ENCODE results near the gene PALLD. TPM values are rescaled to one million over a fixed set of nuclear protein-coding genes. Genes with fewer than 3 reads are reported as not detected.

The PALLD gene
- total RNA-seq, 1 experiment from 2014 or later = 18.3 TPM

GRCh38 chr4:168836490-168836889, 339.6 kb downstream of the PALLD start:
- no peaks in the 10 kb centered on the region for H3K79me1 ChIP-seq (ENCODE audit: insufficient read depth, low read depth, low read length, poor library complexity, severe bottlenecking)
- H3T11ph ChIP-seq (ENCODE audit: low read length) = no peak overlapping the region

More at GRCh38 chr4:168836490-168836889, 339.6 kb downstream of the PALLD start:
- Histone ChIP-seq H3K18ac (ENCODE audit: insufficient read length, low read depth, low read length) (no peak overlapping the region), H3K23ac (ENCODE audit: insufficient read length, low read depth, low read length) (no peak overlapping the region), H4K8ac (replicated peaks; ENCODE audit: insufficient read length, low read depth, low read length) (no peak overlapping the region), H2AK5ac (ENCODE audit: insufficient read length, low read length) (no peak overlapping the region), H2BK120ac (ENCODE audit: low read depth, low read length, poor library complexity, severe bottlenecking) (no peak overlapping the region), H2BK12ac (ENCODE audit: insufficient read length, low read depth, low read length) (no peak overlapping the region), H3K9me3 (ENCODE audit: control insufficient read depth, low read depth, low read length) (no peaks in the 10 kb centered on the region), H3K56ac (ENCODE audit: insufficient read length, low read depth, low read length) (no peak overlapping the region), H3K79me2 (ENCODE audit: insufficient read depth, low read length) (no peaks in the 10 kb centered on the region; the same call in 1 of the 2 replicates), H3K4me2 (ENCODE audit: insufficient read depth, insufficient read length, low read length) (no peak overlapping the region), H3K27me3 (ENCODE audit: insufficient read depth, low read length) (no peaks in the 10 kb centered on the region; the same call in 1 of the 2 replicates), H3K23me2 (ENCODE audit: insufficient read length, low read depth, low read length, poor library complexity, severe bottlenecking) (peaks cover 14% of the 10 kb centered on the region), H2BK15ac (ENCODE audit: low read depth, low read length) (no peak overlapping the region), H2BK20ac (ENCODE audit: low read depth, low read length, poor library complexity, severe bottlenecking) (no peak overlapping the region), H3K4ac (ENCODE audit: low read depth, low read length) (no peak overlapping the region), H4K20me1 (ENCODE audit: control insufficient read depth, insufficient read depth, insufficient read length) (no peaks in the 10 kb centered on the region), H3K27ac (ENCODE audit: insufficient read length, low read depth, low read length) (no peak overlapping the region), H2AFZ (ENCODE audit: low read length) (no peak overlapping the region), H2BK5ac (ENCODE audit: insufficient read length, low read length) (no peak overlapping the region), H3K14ac (ENCODE audit: insufficient read depth, low read length) (no peak overlapping the region), H4K5ac (ENCODE audit: insufficient read length, low read depth, low read length) (no peak overlapping the region), H4K91ac (ENCODE audit: insufficient read length, low read depth, low read length) (no peak overlapping the region), H3K4me1 (ENCODE audit: insufficient read depth, low read length) (peaks cover 4% of the 10 kb centered on the region; the same call in 1 of the 2 replicates), H3K9ac (ENCODE audit: extremely low read depth, insufficient read length, low read length) (no peak overlapping the region)
- no peak for DNase-seq
- Mint-ChIP-seq H3K27ac (no peak overlapping the region), H3K4me3 (no peak overlapping the region), H3K9me3 (no peaks in the 10 kb centered on the region; a peak in 1 of 5 replicates), H3K36me3 (ENCODE audit: insufficient read depth in 1 of 3, low read depth in 3 of 3) (peaks cover 0 to 3% (median 0%) of the 10 kb centered on the region in 3 experiments; a peak in 3 of 7 replicates), H3K4me1 (peaks cover 31 to 47% of the 10 kb centered on the region in 2 experiments), H3K27me3 (ENCODE audit: low read depth) (peaks cover 24% of the 10 kb centered on the region)
- TF ChIP-seq, protein P1, sequence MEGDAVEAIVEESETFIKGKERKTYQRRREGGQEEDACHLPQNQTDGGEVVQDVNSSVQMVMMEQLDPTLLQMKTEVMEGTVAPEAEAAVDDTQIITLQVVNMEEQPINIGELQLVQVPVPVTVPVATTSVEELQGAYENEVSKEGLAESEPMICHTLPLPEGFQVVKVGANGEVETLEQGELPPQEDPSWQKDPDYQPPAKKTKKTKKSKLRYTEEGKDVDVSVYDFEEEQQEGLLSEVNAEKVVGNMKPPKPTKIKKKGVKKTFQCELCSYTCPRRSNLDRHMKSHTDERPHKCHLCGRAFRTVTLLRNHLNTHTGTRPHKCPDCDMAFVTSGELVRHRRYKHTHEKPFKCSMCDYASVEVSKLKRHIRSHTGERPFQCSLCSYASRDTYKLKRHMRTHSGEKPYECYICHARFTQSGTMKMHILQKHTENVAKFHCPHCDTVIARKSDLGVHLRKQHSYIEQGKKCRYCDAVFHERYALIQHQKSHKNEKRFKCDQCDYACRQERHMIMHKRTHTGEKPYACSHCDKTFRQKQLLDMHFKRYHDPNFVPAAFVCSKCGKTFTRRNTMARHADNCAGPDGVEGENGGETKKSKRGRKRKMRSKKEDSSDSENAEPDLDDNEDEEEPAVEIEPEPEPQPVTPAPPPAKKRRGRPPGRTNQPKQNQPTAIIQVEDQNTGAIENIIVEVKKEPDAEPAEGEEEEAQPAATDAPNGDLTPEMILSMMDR (conservative IDR thresholded peaks at IDR 0.05) = no peak
- no CpG with 5 or more reads among the region's 9 CpGs for WGBS (ENCODE audit: extremely low coverage, insufficient read length, low lambda C conversion rate)

All from H9 (cell line).